GM19438 (cell line): ENCODE measurements around the gene LSMEM2.
"Not testable (repeated sequence)": the region's sequence is repeated elsewhere in the genome, so short reads cannot be mapped to it uniquely, and the experiment has no call there.

Source experiments
- ATAC-seq: cut with Tn5 transposase; IDR thresholded peaks from one replicate; pipeline ENCODE4 v1.9.1; 2021; ENCODE audit warnings: low read depth; ENCODE audit not compliant: unreplicated experiment

The LSMEM2 gene

DNA sequence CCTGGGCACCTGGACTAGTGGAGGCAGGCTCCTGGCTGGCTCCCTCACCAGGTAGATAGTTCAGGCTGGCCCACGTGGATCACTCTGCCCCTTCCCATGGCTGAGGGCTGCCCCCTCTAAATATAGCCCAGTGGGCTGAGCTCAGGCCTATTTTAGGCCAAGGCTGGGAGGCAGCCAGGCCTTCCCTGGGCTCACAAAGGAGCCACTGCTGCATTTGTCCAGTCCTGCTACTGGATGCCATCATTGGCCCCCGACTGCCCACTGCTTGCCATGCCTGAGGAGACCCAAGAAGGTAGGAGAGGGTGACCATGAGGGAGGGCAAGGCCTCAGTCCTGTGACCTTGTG is at the start of gene LSMEM2:
Gene LSMEM2, plus strand, starts transcription at position 208 of the 345 bp plus-strand sequence. Its CDS starts 27 bp downstream, at position 235.
- no peak for ATAC-seq

DNA sequence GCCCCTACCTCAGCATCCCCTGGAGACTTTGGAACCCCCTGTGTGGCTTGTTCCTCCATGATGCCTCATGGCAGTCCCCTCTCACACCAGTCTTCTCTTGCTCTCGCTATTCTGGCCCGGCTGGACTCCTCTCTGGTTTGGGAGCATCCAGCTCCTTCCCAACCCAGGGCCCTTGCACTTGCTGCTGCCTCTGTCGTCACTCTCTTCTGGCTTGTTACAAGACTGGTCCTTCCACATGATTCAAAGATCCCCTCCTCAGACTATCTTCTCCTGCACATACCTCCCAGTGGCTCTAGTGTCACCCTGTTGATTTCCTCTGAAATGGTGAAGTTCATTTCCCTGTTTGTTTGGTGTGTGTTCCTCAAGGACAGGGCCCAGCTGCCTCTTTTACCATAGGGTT is 49.4 kb upstream of the LSMEM2 start:
- no peak for ATAC-seq

DNA sequence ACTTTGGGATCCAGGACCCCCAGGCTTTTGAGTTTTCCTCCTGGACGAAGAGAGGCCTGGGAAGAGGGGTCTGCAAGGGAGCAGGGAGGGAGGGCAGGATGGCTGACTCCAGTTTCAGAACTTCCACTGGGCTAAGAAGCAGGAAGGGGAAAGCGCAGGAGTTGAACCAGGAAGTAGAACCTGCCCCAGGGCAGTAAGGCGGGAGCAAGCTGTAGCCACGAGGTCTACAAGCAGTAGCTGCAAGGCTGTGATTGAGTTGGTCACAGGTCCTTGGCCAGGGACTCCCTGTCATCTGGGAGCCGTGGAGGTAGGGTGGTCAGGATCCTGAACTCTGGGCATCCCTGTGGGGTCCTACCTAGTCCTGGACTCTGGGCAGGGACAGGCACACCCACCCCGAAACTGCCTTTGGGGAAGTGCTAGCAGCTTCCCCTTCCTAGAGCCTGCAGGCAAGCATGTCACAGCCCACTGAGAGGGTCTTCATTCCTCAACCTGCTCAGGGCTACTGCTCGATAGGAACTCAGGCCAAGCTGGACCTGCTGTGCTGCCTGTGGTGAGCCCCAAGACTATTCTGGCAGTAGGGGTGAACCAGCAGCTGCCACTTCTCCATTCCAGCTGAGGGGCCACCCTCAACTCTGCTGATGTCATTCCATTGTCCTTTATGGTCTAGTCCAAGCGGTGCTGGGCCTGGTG is 48.6 kb upstream of the LSMEM2 start:
- ATAC-seq, result no peak

DNA sequence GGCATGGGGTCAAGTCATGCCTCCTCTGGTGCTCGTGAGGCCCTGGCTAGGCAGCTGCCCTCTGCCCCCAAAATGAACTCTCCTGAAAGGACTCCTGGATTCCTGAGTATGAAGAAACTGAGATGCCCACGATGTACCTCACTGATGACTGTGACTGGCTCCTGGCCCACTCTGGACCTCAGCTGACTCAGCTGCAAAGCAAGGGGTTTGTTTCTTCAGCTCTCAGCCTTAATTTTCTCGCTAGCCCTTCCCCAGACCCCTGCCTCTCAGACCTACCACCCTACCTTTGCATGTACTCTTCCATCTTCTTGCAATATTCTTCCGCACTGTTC is 48.1 kb upstream of the LSMEM2 start:
- ATAC-seq, result no peak

DNA sequence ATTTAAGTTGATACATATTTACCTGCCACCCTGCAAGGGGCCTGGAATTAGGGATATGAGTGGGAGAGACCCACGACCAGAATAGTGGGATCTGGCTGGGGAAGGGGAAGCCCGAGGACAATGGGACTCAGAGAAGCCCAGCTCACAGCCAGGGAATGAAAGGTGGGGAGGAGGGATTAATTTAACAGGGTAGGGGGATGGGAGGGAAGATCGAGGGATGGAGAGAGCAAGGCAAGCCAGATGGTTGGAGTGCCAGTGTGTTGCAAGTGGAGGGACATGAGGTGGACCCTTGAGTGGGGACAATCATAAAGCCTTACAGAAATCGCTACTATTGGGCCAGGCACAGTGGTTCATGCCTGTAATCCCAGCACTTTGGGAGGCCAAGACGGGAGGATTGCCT is 47.3 kb upstream of the LSMEM2 start:
- ATAC-seq, result no peak

DNA sequence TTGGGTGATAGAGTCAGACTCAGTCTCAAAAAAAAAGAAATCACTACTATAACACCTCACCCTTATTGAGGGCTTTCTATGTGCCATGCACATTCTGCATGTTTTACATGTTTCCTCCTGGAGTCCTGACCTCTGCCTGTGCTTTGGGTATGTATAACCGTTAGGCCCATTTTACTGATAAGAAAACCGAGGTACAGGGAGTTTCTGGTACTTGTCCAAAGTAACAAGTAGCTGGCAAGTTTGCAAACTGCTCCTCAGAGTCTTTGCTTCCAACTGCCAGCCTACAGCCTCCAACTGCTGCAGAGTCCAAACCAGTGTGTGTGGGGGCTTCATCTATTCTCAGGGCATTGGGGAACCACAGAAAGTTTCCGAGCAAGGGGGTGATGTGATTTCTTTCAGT is 46.6 kb upstream of the LSMEM2 start:
- ATAC-seq, result no peak

DNA sequence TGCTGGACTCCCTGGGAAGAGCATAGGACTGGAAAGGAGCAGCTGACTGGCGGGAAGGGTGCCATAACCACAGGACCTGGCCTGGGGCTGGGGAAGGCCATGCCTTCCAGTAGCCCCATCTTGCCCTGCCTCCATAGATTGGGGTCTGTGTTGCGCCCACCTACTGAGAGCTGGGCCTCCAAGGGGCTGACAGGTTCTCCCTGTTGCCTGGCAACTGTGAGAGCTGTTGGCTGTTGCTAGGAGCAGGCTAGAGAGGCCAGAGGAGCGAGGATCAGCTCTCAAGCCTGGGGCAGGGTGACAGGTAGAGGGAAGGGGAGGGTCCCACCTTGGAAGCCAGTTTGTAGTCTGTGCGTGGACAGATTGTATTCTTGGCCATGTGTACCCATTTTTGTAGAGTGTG is 45.7 kb upstream of the LSMEM2 start:
- no peak for ATAC-seq

DNA sequence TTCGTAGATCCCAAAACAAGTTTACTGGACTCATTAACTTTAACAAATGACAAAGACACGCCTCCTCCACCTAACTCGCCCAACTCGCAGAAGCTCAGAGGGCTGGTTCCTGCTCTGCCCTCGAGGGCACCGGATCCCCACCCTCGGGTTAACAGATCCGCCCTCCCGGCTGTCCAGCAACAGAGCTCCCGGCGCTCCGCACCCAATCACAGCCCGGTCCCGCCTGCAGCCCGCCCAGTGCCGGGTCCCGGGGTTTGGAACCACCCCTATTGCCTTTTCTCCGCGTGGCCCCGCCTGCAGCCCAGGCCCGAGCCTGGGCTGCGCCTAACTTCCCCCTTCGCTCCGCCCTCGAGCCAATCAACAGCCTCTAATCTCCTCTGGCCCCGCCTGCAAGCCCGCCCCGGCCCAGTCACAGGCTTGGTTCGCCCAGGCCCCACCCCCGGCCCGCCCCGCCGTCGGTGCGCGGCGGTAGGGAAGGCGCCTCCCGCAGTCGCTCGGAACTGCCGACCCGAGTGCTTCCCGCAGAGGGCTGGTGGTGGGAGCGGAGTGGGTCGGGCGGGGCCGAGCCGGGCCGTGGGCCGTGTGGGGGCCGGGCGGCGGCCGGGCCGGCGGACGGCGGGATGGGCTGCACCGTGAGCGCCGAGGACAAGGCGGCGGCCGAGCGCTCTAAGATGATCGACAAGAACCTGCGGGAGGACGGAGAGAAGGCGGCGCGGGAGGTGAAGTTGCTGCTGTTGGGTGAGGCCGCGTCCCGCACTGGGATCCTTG is 43.0 kb upstream of the LSMEM2 start, which contains the start of gene GNAI2:
Gene GNAI2, plus strand, starts transcription at position 489 of the 768 bp plus-strand sequence. Its CDS starts 132 bp downstream, at position 621.
- peak; percentile 91 for ATAC-seq

DNA sequence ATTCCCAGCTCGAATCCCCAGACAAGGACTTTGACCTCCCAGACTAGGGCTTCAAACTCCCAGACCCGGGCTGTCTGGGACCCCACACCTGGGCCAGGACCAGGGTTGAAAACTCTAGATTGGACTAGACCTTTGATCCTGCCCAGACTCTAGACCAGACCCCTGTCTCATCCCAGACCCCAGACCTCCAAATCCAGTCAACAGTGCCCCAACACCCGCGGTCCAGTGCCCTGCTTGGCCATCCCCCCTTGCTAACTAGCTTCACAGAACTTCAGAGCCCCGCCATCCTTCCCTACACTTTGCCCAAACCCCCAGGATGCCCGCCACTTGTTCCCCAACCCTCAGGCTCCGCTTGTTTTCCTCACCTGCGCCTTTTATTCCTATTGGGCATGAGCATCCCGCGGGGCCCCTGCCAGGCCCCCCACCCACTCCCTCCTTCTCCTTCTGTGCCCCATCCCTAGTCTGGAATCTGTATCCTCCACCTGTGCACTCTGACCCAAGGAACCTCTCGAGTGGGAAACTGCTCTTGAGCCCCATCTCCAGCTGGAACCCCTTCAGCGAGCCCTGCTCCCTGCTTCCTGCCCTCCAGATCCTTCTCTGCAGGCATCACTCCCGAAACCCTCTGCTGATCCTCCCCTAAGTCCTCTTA is 42.3 kb upstream of the LSMEM2 start:
- no peak for ATAC-seq

DNA sequence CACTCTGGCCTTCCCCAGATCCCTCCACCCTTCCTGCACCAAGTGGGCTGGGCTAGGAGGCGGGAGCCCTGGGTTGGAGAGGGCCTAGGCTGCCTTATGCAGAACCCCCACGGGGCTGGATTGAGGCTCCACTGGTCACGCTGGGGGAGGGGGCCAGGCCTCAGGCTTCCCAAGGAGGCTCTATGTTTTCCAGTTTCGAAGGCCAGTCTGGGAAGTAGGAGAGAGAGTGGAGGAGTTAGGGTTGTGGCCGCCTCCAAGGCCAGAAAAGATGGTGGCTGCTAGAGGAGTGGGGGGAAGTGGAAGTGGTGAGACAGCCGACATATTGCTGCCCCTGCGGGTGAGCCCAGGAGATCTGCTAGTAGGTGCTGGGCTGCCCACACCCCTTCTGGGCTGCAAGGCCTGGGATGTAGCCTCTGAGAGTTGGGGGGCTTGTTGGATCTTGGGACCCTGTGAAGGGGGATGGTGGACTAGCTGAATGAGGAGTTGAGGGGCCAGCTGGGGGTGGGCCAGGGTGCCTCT is 41.7 kb upstream of the LSMEM2 start:
- ATAC-seq, result no peak

DNA sequence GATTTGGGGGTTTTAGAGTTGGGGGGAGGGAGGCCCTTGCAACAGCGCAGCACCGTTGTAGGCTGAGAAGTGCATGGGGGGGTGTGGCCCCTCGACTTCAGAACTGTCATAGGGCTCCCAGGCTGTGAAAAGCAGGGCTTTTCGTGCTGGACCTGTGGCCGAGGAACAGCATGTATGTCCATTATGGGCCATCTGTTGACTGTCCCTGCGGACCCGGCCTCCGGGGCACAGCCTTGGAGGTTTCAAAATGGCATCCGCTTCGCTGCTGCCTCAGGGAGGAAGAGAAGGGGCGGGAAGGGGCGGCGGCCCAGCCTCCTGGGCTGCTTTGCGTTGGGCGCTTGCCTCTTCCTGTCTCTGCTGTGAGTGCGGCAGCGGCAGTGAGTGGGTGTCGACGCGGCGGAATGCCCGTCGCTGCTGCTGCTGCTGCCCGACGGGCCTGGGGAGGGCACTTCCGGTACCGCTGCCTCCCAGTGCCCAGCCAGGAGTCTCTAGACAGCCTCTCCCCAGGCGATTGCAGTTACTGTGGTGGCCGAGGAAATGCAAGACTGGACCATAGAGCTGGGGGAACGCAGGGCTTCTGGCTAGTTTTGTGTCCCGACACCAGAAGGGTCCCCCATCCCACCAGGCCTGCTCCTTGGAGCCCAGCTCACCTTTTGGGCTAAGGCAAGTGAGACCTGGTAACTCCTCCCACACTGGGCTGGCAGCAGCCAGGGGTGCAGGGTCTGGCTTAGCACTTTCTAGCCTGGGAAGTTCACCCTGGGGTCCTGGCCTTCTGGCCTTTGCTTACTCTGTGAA is 40.9 kb upstream of the LSMEM2 start:
- no peak for ATAC-seq

DNA sequence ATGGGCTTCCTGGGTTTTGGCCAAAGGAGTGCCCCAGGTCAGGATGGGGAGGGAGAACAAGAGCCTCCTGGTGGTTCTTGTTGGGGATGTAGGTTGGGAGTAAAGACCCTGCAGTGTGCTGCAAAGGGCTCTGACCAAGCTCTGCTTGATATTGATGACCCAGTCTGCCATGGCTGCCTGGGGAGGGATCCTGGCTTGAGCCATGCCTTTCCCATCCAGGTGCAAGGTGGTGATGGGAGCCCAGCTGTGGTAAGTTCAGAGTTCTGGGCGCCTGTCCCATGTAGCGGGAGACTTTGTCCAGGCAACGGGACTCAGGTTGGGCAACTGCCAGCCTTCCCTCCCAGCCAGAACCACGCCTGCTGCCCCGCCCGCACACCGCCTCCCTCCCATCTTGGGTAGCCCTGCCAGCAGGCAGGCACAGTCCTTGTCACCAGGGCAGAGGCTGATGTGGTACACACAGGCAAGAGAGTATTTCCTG is 40.3 kb upstream of the LSMEM2 start:
- ATAC-seq, result no peak

DNA sequence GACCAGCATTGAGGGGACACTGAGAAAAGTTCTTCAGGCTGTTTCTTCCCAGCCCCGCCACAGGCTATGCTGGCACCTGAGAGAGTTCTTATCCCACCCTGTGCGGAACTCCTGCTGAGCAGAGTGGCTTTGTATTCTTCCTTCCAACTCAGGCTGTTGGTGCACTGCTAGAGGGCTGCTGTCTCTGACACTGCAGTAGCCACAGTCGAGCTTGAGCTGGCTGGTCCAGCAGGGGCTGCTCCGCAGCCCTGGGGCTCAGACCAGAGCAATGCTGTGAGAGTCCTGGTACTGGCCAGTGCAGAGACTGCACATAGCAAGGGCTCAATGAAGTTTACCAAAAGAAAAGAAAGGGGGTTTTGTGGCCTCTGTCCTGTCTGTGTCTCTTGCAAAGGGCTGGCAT is 39.2 kb upstream of the LSMEM2 start:
- no peak for ATAC-seq

DNA sequence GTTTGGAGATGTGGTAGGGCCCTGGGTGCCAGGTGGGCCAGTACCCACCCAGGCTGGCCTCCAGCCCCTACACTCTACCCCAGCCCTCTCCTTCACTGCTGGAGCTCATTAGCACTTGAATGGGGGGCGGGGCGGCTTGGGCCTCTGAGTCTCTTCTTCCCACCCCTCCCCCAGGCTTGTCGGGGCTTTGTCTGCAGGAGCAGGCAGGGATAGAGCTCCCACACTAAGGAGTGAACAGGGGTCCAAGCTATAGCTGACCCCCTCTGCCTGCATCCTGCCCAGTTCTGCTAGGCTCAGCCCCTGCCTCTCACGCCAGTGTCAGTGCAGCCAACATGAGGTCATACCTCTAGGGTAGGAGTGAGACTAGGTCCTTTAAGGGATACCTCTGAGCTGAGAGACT is 37.7 kb upstream of the LSMEM2 start:
- no peak for ATAC-seq

DNA sequence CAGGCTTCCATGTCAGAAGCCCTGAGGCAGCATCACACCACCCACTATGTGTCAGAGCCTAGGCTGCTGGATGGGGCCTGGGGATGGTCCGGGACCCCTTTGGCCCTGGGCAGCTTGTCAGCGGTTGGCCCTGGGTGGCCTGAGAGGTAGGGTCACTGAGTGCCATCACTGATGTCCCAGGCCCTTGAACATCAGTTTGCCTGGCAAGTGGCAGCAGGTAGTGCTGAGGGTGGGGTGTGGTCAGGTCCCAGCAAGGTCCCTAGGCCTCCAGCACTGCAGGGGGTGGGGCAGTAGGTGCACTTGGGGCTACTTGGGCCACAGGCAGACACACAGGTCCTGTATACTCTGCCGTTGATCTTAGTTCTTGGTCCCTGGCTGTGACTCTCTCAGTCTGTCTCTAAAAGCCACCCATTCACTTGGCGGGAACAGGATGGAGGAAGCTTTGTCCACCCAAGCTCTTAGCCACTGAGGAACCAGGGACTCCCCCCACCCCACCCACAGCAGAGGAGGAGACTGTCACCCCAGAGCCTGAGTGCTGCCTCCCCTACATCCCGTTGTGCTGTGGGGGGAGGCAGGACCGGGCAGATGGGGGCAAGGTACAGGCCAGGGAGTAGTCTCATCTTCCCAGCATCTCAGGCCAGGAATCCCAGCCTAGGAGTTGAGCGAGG is 37.0 kb upstream of the LSMEM2 start:
- ATAC-seq, result no peak

DNA sequence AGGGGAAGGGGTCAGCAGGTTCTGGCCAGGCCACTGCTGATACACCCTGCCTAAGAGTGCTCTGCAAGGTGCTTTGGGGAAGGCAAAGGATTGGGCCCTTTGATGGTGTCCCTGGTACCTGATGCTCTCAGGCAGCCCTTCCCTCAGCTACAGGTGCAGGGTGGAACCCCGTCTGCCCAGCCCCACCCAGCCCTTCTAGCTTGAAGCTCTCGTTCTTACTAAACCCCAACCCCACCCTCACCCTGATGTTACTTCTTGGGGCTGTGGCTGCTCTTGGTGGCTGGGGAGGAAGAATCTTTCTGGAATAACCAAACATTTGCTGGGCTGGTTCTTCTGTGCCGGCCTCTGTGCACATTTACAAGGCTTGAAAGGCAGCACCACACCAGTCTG is 36.5 kb upstream of the LSMEM2 start:
- ATAC-seq, result no peak

DNA sequence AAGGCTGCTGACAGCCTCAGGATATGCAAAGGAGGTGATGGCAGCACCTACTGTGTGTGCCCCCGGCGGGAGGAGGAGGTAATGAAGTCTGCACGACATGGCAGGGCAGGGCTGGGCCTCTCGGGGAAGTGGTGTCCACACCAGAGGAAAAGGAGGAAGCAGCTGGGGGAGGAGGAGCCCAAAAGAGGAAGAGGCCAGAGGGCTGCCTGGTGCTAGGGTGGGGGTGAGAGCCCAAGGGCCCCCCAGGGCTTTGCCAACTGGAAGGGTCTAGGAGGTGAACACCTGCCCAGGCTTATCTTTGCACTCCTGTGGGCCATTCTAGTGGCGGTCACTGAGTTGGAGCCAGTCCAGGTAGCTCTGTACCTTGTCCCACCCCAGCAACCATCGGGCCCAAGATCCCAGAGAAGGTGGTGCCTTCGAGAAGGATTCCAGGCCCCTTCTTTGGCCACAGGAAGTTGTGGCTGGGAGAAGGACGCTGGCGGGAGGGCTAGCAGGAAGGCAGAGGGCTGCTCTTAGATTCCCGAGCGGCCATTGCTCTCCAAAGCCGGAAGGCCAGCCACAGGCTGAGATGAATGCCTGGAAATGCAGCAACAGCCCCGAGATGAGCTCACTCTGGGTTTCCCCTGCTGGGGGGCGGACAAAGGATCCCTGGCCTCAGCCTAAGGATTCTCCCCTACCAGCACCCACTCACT is 35.9 kb upstream of the LSMEM2 start:
- ATAC-seq, result no peak

DNA sequence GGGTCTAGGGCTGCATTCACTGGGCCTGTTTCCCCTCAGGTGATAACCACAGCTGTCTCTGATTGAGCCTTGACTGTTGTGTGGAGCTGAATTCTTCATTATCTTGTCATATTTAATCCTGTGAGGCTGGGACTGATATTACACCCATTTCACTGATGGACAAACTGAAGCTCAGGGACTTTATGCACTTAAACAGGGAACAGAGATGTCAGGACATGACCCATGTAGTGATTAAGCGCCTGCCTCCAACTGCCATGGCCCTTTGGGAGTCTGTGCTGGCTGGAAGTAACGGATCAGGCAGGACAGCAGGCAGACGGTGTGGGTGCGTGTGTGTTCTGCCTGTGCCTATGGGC is 35.4 kb upstream of the LSMEM2 start:
- no peak for ATAC-seq

DNA sequence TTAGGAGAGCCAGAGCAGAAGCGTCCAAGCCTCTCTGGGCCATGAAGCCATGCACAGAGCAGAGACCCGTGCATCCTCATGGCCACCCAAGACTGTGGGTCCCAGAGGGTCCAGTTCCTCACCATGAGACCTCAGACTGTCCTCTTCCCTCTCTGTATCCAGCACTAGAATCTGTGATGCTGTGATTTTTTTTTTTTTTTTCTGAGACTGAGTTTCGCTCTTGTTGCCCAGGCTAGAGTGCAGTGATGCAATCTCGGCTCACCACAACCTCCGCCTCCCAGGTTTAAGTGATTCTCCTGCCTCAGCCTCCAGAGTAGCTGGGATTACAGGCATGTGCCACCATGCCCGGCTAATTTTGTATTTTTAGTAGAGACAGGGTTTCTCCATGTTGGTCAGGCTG is 34.1 kb upstream of the LSMEM2 start:
- ATAC-seq, result not testable (repeated sequence)
